ENCODE results near the gene FAM185A. TPM values are rescaled to one million over a fixed set of nuclear protein-coding genes. Genes with fewer than 3 reads are reported as not detected.

The FAM185A gene
- total and polyA plus RNA-seq, 11 donors: 3.4 to 10.2 (median 8.0) TPM

- H3K4me3 ChIP-seq: no peak overlapping the region
- no peak for TF ChIP-seq POLR2A (IDR thresholded peaks at IDR 0.05)
- TF ChIP-seq, protein P1, sequence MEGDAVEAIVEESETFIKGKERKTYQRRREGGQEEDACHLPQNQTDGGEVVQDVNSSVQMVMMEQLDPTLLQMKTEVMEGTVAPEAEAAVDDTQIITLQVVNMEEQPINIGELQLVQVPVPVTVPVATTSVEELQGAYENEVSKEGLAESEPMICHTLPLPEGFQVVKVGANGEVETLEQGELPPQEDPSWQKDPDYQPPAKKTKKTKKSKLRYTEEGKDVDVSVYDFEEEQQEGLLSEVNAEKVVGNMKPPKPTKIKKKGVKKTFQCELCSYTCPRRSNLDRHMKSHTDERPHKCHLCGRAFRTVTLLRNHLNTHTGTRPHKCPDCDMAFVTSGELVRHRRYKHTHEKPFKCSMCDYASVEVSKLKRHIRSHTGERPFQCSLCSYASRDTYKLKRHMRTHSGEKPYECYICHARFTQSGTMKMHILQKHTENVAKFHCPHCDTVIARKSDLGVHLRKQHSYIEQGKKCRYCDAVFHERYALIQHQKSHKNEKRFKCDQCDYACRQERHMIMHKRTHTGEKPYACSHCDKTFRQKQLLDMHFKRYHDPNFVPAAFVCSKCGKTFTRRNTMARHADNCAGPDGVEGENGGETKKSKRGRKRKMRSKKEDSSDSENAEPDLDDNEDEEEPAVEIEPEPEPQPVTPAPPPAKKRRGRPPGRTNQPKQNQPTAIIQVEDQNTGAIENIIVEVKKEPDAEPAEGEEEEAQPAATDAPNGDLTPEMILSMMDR (IDR thresholded peaks at IDR 0.05): no peak
- no peaks in the 10 kb centered on the region for H3K4me1 ChIP-seq
- 86 to 95% (median 89%) methylated on average over 2 of the region's 2 CpGs for WGBS, 4 donors
- H3K27ac ChIP-seq: peak overlapping the region in 2 of 12 donors; percentile 6 to 45
- peaks cover 0 to 12% (median 0%) of the 10 kb centered on the region in 9 donors for H3K36me3 ChIP-seq
- peak in 1 of 4 donors; percentile 28 for ATAC-seq
- no peak for DNase-seq
- H3K27me3 ChIP-seq: no peaks in the 10 kb centered on the region
- intact Hi-C loops (cut with DNase I): no loop called here
- H3K9me3 ChIP-seq: no peaks in the 10 kb centered on the region
These were observed 73.4 kb downstream of the FAM185A start for GRCh38 chr7:102821994-102822747.

DNA sequence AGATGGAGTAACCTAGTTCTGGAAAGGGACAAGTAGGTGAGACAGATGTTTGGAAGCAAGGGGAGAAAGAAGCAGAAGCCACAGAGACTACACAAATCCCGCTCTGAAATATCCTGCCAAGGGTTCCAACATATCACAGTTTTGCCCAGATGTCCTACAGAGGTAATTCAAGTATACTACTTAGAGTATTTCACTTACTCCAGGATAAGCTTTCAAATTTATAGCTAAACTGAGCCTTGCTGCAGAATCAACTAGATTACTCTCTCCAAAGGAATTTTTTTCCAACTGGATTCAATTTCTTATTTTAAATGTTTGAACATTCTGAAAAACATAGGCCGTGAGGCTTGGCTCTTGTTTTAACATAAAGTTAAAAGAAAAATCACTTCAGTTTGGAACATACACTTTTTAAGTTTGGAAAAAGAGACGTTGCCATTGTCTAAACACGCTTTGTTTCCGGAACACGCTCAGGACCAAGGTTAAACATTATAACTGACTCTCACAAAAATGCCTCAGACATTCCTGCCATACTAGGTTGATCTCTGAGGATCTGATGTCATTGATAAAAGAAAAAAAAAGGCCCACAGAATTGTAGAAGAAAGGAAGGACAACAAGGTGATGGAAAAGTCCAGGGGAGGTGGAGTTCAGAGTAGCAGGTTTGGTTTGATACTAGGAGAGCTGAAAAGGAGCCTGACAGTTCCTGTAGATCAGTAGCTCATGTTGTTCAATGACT, 74.8 kb downstream of the FAM185A start:
- peak overlapping the region in 1 of 12 donors; percentile 6 for H3K27ac ChIP-seq
- intact Hi-C loops (cut with DNase I): no loop called here
- H3K4me1 ChIP-seq: peaks cover 0 to 2% (median 0%) of the 10 kb centered on the region in 12 donors
- peaks cover 0 to 12% (median 0%) of the 10 kb centered on the region in 9 donors for H3K36me3 ChIP-seq
- no peaks in the 10 kb centered on the region for H3K27me3 ChIP-seq
- no peak overlapping the region for H3K4me3 ChIP-seq
- H3K9me3 ChIP-seq: no peaks in the 10 kb centered on the region
- 85 to 96% (median 94%) methylated on average over 6 of the region's 6 CpGs for WGBS, 4 donors
- TF ChIP-seq, protein P1 (IDR thresholded peaks at IDR 0.05): no peak
- no peak for TF ChIP-seq POLR2A (IDR thresholded peaks at IDR 0.05)
- no peak for ATAC-seq
- no peak for DNase-seq

DNA sequence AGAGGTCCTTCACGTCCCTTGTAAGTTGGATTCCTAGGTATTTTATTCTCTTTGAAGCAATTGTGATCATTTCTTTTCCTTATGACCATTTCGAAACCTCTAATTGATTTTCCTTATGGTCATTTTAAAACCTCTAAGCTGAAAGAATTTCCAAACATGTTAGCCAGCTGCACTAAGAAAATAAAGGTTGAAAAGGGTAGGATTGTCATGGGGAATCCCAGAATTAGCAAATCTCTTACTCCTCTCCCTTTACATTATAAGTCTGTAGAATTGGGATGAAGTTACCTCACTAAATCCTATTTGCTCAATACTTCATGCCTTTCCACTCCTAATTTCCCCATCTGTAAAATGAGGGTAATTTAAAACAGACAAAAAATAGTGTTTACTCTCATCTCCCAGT, 79.5 kb downstream of the FAM185A start:
- TF ChIP-seq, protein P1 (IDR thresholded peaks at IDR 0.05): no peak
- no peak for TF ChIP-seq POLR2A (IDR thresholded peaks at IDR 0.05)

GRCh38 chr7:102829075-102829474, 80.3 kb downstream of the FAM185A start:
- no peak overlapping the region for H3K4me3 ChIP-seq
- 72 to 86% (median 80%) methylated on average over 2 to 3 of the region's 3 CpGs for WGBS, 4 donors
- no peak for TF ChIP-seq POLR2A (IDR thresholded peaks at IDR 0.05)
- no peaks in the 10 kb centered on the region for H3K27me3 ChIP-seq
- H3K9me3 ChIP-seq: no peaks in the 10 kb centered on the region
- H3K36me3 ChIP-seq: peaks cover 0 to 16% (median 3%) of the 10 kb centered on the region in 9 donors
- H3K27ac ChIP-seq: no peak overlapping the region
- intact Hi-C loops (cut with DNase I): no loop called here
- no peak for DNase-seq
- peaks cover 0 to 15% (median 0%) of the 10 kb centered on the region in 12 donors for H3K4me1 ChIP-seq
- no peak for ATAC-seq

More for the DNA sequence above, 79.5 kb downstream of the FAM185A start:
- 67 to 75% (median 70%) methylated on average over 2 of the region's 2 CpGs for WGBS, 4 donors
- DNase-seq (no peak), ATAC-seq (no peak)
- H3K27me3 ChIP-seq: no peaks in the 10 kb centered on the region
- H3K9me3 ChIP-seq: no peaks in the 10 kb centered on the region
- peaks cover 0 to 16% (median 5%) of the 10 kb centered on the region in 9 donors for H3K36me3 ChIP-seq
- H3K27ac ChIP-seq: no peak overlapping the region
- intact Hi-C loops (cut with DNase I): no loop called here
- H3K4me3 ChIP-seq: no peak overlapping the region
- H3K4me1 ChIP-seq: peaks cover 0 to 11% (median 0%) of the 10 kb centered on the region in 12 donors

Data from heart left ventricle (tissue), 16 donors.